ENCODE measurements around the gene PAQR5.

PAQR5 gene

DNA sequence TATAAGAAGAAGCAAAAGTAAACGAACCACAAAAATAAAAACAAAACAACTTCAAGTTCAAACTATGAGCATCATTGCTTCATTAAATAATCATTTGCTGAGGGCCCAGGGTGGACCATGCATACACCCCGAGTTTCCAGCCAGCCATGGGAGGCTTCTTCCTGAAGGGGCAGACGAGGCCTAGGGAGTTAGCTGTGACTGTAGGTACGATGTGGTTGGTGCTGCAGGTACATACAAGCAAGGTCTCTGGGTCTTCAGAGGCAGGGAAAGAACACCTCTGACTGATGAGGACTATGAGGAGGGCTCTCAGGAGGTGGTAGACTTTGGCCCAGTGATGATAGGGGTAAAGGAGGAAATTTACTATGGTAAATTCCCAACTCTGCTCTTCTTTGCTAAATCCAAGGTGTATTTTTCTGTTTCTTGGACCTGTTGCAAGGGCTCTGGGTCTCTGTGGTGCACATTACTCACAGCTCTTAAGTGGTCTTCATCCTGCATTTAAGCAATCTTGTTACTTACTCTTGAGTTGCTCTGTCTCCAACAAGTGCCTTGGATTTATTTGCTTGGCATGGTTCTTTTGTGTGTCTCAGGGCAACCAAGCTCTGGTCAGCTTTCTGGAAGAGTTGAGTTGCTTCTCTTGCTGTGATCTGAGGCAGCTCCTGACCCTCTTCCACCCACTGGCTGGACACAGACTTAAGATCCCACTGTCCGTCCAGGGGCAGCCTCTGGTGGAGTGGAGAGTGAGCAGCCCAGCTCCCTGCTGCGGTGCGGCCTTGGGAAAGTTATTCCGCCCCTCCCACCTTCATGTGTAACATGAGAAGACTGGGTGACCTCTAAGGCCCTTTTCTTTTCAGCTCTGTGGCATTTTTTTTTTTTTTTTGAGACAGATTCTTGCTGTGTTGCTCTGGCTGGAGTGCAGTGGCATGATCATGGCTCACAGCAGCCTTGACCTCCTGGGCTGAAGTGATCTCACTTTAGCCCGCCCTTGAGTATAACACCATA, 59.4 kb downstream of the PAQR5 start:
- Histone ChIP-seq H3K36me3 (ENCODE audit: control insufficient read depth, insufficient read depth, low read length) (no peaks in the 10 kb centered on the region), H3K9me3 (ENCODE audit: control insufficient read depth, insufficient read depth, low read depth, low read length) (peaks cover 4% of the 10 kb centered on the region; the same call in 1 of the 2 replicates), H3K4me3 (ENCODE audit: low read depth, low read length) (no peak overlapping the region), H3K4me1 (ENCODE audit: control insufficient read depth, insufficient read depth, low read length) (peaks cover 5% of the 10 kb centered on the region; the same call in 1 of the 2 replicates), H3K27ac (ENCODE audit: low read depth, low read length) (no peak overlapping the region), H3K9ac (ENCODE audit: low read length) (no peak overlapping the region), H3K27me3 (ENCODE audit: control insufficient read depth, insufficient read depth, low read length) (no peaks in the 10 kb centered on the region)

DNA sequence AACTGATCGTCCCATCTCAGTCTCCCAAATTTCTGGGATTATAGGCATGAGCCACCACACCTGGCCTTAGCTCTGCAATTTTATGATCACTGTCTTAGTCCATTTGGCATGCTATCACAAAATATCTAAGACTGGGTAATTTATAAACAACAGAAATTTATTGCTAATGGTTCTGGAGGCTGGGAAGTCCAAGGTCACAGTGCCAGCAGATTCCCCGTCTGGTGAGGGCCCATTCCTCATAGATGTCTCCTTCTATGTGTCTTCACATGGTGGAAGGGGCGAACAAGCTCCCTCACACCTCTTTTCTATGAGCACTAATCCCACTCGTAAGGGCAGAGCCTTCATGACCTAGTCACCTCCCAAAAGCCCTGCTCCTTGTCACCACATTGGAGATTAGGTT, 60.1 kb downstream of the PAQR5 start:
- H3K4me1 ChIP-seq (ENCODE audit: control insufficient read depth, insufficient read depth, low read length) = peaks cover 5% of the 10 kb centered on the region; the same call in 1 of the 2 replicates
- H3K36me3 ChIP-seq (ENCODE audit: control insufficient read depth, insufficient read depth, low read length) = no peaks in the 10 kb centered on the region
- no peak overlapping the region for H3K4me3 ChIP-seq (ENCODE audit: low read depth, low read length)
- H3K27me3 ChIP-seq (ENCODE audit: control insufficient read depth, insufficient read depth, low read length) = no peaks in the 10 kb centered on the region
- H3K9ac ChIP-seq (ENCODE audit: low read length) = no peak overlapping the region
- H3K27ac ChIP-seq (ENCODE audit: low read depth, low read length) = no peak overlapping the region
- peaks cover 4% of the 10 kb centered on the region; the same call in 1 of the 2 replicates for H3K9me3 ChIP-seq (ENCODE audit: control insufficient read depth, insufficient read depth, low read depth, low read length)

DNA sequence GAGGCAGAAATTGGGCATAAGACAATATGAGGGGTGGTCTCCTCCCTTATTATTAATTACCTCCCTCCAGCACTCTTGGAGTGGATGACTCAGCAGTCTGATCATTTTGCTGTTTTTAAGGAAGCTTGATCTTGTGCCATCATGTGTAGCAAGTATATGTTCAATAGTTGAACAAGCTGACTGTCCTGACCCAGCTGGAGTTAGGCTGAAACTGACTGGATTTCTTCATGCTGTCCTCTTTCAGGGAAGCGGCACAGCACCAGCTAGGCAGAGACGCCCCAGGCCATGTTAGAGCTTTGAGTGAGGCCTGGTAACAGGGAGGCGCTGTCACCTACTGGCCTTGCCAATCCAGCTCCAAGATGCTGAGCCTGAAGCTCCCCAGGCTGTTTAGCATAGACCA, 61.0 kb downstream of the PAQR5 start:
- Histone ChIP-seq H3K4me1 (ENCODE audit: control insufficient read depth, insufficient read depth, low read length) (peaks cover 5% of the 10 kb centered on the region; the same call in 1 of the 2 replicates), H3K27ac (ENCODE audit: low read depth, low read length) (no peak overlapping the region), H3K9ac (ENCODE audit: low read length) (no peak overlapping the region), H3K4me3 (ENCODE audit: low read depth, low read length) (no peak overlapping the region), H3K27me3 (ENCODE audit: control insufficient read depth, insufficient read depth, low read length) (no peaks in the 10 kb centered on the region), H3K36me3 (ENCODE audit: control insufficient read depth, insufficient read depth, low read length) (no peaks in the 10 kb centered on the region), H3K9me3 (ENCODE audit: control insufficient read depth, insufficient read depth, low read depth, low read length) (peaks cover 4% of the 10 kb centered on the region; the same call in 1 of the 2 replicates)

DNA sequence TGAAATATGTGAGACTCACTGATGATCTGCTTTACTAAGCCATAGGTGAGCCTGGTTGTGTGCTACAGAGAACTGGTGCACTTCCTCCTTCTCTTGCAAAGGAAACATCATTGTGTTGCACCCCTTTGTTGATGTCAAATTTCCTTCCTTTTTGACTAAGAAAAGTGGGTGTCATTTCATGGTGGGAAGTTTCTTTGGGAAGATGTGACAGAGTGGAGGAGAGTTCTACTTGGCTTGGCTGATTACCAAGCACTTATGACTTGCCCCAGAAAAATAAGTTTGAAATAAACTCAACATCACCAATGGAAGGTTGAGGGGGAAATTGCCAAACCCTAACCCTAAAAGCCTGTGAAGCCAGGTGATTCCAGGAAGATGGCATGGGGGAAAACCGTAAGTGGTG, 61.9 kb downstream of the PAQR5 start:
- no peaks in the 10 kb centered on the region for H3K27me3 ChIP-seq (ENCODE audit: control insufficient read depth, insufficient read depth, low read length)
- peaks cover 5% of the 10 kb centered on the region; the same call in 1 of the 2 replicates for H3K4me1 ChIP-seq (ENCODE audit: control insufficient read depth, insufficient read depth, low read length)
- no peak overlapping the region for H3K9ac ChIP-seq (ENCODE audit: low read length)
- H3K36me3 ChIP-seq (ENCODE audit: control insufficient read depth, insufficient read depth, low read length) = no peaks in the 10 kb centered on the region
- peaks cover 4% of the 10 kb centered on the region; the same call in 1 of the 2 replicates for H3K9me3 ChIP-seq (ENCODE audit: control insufficient read depth, insufficient read depth, low read depth, low read length)
- no peak overlapping the region for H3K27ac ChIP-seq (ENCODE audit: low read depth, low read length)
- no peak overlapping the region for H3K4me3 ChIP-seq (ENCODE audit: low read depth, low read length)

GRCh38 chr15:69367236-69367635, 68.5 kb downstream of the PAQR5 start:
- Histone ChIP-seq H3K9ac (ENCODE audit: low read length) (no peak overlapping the region), H3K9me3 (ENCODE audit: control insufficient read depth, insufficient read depth, low read depth, low read length) (no peaks in the 10 kb centered on the region), H3K27ac (ENCODE audit: low read depth, low read length) (no peak overlapping the region), H3K27me3 (ENCODE audit: control insufficient read depth, insufficient read depth, low read length) (no peaks in the 10 kb centered on the region), H3K36me3 (ENCODE audit: control insufficient read depth, insufficient read depth, low read length) (no peaks in the 10 kb centered on the region), H3K4me3 (ENCODE audit: low read depth, low read length) (no peak overlapping the region), H3K4me1 (ENCODE audit: control insufficient read depth, insufficient read depth, low read length) (no peaks in the 10 kb centered on the region)

- Histone ChIP-seq H3K36me3 (ENCODE audit: control insufficient read depth, insufficient read depth, low read length) (no peaks in the 10 kb centered on the region), H3K9me3 (ENCODE audit: control insufficient read depth, insufficient read depth, low read depth, low read length) (peaks cover 7% of the 10 kb centered on the region; the same call in 1 of the 2 replicates), H3K9ac (ENCODE audit: low read length) (no peak overlapping the region), H3K4me1 (ENCODE audit: control insufficient read depth, insufficient read depth, low read length) (no peaks in the 10 kb centered on the region), H3K27ac (ENCODE audit: low read depth, low read length) (no peak overlapping the region), H3K4me3 (ENCODE audit: low read depth, low read length) (no peak overlapping the region), H3K27me3 (ENCODE audit: control insufficient read depth, insufficient read depth, low read length) (no peaks in the 10 kb centered on the region)
Measured at GRCh38 chr15:69369631-69370030, 70.9 kb downstream of the PAQR5 start.

DNA sequence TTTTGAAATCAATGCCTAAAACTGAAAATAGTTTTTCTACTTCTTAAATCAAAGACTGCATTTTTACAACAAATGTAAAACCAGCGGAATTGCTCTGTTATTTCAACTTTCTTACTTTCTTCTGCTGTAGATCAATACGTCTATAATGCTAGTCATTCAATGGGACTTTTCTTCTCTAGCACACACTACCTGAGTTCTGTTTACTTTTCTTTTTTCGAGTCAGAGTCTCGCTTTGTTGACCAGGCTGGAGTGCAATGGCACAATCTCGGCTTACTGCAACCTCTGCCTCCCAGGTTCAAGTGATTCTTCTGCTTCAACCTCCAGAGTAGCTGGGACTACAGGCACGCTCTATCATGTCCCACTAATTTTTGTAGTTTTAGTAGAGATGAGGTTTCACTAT, 74.7 kb downstream of the PAQR5 start:
- no peak overlapping the region for H3K9ac ChIP-seq (ENCODE audit: low read length)
- H3K4me1 ChIP-seq (ENCODE audit: control insufficient read depth, insufficient read depth, low read length) = no peaks in the 10 kb centered on the region
- peaks cover 7% of the 10 kb centered on the region; the same call in 1 of the 2 replicates for H3K9me3 ChIP-seq (ENCODE audit: control insufficient read depth, insufficient read depth, low read depth, low read length)
- H3K27me3 ChIP-seq (ENCODE audit: control insufficient read depth, insufficient read depth, low read length) = no peaks in the 10 kb centered on the region
- H3K36me3 ChIP-seq (ENCODE audit: control insufficient read depth, insufficient read depth, low read length) = no peaks in the 10 kb centered on the region
- H3K27ac ChIP-seq (ENCODE audit: low read depth, low read length) = no peak overlapping the region
- H3K4me3 ChIP-seq (ENCODE audit: low read depth, low read length) = no peak overlapping the region

DNA sequence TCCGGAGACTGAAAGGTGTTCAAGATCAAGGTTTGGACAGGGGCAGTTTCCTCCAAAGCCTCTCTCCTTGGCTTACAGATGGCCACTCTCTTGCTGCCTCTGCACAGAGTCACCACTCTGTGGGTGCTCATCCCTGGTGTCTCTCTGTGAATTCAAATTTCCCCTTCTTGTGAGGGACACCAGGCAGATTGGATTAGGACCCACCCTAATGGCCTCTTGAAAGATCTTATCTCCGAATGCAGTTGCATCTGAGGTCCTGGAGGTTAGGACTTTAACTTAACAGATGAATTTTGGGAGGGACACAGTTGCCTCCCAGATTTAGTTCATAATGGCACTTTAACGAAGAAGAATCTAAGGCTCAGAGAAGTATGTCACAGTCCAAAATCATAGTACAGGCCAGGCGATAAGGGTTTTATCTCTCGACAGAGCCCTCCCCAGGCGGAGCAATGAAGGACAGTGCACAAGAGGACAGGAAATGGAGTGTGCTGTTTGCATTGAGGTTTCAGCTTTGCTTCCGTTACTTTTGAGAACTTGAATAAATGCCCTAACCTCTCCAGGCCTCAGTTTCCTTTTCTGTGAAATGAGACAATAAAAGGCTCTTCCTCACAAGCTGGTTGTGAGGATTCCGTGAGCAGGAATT, 76.6 kb downstream of the PAQR5 start:
- no peaks in the 10 kb centered on the region for H3K4me1 ChIP-seq (ENCODE audit: control insufficient read depth, insufficient read depth, low read length)
- no peaks in the 10 kb centered on the region for H3K36me3 ChIP-seq (ENCODE audit: control insufficient read depth, insufficient read depth, low read length)
- H3K27ac ChIP-seq (ENCODE audit: low read depth, low read length) = no peak overlapping the region
- no peaks in the 10 kb centered on the region for H3K27me3 ChIP-seq (ENCODE audit: control insufficient read depth, insufficient read depth, low read length)
- H3K9me3 ChIP-seq (ENCODE audit: control insufficient read depth, insufficient read depth, low read depth, low read length) = peaks cover 7% of the 10 kb centered on the region; the same call in 1 of the 2 replicates
- no peak overlapping the region for H3K4me3 ChIP-seq (ENCODE audit: low read depth, low read length)
- H3K9ac ChIP-seq (ENCODE audit: low read length) = no peak overlapping the region

DNA sequence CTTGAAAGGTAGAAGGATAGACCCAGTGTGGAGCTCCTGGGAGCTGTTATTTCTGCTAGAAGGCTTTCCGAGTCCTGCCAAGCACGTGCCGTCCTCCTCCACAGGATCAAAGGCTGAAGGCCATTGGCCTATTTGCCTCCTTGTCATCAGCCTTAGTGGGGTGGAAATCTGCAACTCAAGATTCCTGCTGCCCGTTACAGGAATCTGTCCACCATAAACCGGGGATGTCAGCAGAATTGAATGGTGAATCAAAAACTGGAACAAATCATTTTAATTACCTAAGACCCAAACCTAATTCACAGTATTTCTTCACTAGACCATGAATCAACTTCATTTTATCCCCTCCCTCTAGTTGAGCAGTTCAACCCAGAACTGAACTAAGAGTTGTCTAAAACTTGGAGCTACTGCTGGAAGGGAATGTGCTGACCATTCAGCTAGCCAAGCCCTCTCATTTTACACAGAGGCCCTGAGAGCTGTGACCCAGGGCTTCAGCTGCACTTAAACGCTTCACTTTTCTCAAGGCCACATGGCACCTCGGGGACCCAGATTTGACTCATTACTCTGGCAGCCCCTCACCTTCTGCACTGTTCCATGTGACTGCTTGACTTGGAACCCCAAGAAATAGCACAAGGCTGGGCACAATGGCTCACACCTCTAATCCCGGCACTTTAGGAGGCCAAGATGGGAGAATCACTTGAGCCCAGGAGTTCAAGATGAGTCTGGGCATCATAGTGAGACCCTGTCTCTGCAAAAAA, 78.7 kb downstream of the PAQR5 start:
- Histone ChIP-seq H3K4me3 (ENCODE audit: low read depth, low read length) (no peak overlapping the region), H3K9me3 (ENCODE audit: control insufficient read depth, insufficient read depth, low read depth, low read length) (peaks cover 6% of the 10 kb centered on the region; the same call in 1 of the 2 replicates), H3K9ac (ENCODE audit: low read length) (no peak overlapping the region), H3K4me1 (ENCODE audit: control insufficient read depth, insufficient read depth, low read length) (peaks cover 4% of the 10 kb centered on the region), H3K27ac (ENCODE audit: low read depth, low read length) (no peak overlapping the region), H3K27me3 (ENCODE audit: control insufficient read depth, insufficient read depth, low read length) (no peaks in the 10 kb centered on the region), H3K36me3 (ENCODE audit: control insufficient read depth, insufficient read depth, low read length) (no peaks in the 10 kb centered on the region)

- H3K4me1 ChIP-seq (ENCODE audit: control insufficient read depth, insufficient read depth, low read length) = peaks cover 4% of the 10 kb centered on the region
- H3K9ac ChIP-seq (ENCODE audit: low read length) = no peak overlapping the region
- H3K27me3 ChIP-seq (ENCODE audit: control insufficient read depth, insufficient read depth, low read length) = no peaks in the 10 kb centered on the region
- no peaks in the 10 kb centered on the region for H3K36me3 ChIP-seq (ENCODE audit: control insufficient read depth, insufficient read depth, low read length)
- no peak overlapping the region for H3K27ac ChIP-seq (ENCODE audit: low read depth, low read length)
- H3K4me3 ChIP-seq (ENCODE audit: low read depth, low read length) = no peak overlapping the region
- no peaks in the 10 kb centered on the region for H3K9me3 ChIP-seq (ENCODE audit: control insufficient read depth, insufficient read depth, low read depth, low read length)
Measured at GRCh38 chr15:69380100-69380725, 81.5 kb downstream of the PAQR5 start.

Measured in HUES6 (cell line).